Fibroblast of skin of left biceps (primary cell): ENCODE data around the gene LYAR.

Experiments used
- DNase-seq, 2 experiments: peaks; one replicate each; pipeline ENCODE4 v3.0.0-alpha.2; 2013; ENCODE audit warnings: low read depth in 2 of 2

LYAR gene, protein sequence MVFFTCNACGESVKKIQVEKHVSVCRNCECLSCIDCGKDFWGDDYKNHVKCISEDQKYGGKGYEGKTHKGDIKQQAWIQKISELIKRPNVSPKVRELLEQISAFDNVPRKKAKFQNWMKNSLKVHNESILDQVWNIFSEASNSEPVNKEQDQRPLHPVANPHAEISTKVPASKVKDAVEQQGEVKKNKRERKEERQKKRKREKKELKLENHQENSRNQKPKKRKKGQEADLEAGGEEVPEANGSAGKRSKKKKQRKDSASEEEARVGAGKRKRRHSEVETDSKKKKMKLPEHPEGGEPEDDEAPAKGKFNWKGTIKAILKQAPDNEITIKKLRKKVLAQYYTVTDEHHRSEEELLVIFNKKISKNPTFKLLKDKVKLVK

DNA sequence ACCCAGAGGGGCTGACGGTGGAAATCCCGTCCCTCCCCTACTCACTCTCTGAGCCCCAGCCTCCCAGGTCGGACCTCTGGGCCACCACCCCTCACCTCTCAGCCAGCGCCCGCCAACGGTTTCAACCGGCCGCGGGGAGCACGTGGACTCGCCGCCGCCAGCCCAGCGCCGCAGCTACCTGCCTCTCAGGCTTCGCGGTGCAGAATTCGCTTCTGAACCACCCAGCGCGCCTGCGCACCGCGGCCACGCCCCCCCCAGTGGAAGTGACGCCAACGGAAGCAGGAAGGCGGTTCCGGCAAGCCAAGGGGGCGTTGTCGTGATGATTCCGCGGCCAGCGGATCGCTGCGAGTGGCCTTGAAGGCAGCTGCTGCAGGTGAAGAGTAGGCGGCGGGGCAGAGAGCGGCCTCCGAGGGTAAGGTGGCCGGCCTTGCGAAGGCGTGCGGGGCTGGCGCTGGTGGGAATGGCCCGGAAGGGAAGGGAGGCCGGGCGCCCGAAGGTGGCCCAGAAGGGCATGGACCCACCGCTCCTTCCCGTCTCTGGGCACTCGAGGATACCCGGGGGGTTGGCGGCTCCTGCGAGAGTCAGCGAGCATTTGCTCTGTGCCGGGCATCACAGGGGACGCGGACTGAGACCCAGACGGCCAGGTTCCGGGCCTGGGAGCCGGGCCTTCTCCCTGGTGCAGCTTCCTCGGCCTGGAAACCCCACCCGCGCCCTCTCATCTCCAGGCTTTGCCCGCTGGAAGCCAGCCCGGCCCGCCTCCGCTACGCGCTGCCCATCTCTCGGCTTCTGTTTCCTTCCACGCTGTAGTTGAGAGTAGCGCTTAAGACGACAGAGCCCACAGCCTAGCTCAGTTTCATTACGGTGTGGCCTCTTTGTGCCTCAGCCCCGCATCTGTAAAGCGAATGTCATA is at the start of gene LYAR, which contains the start of gene ZBTB49:
LYAR (minus strand) TSS at position 214 of the 910 bp plus-strand sequence. CDS start 6,412 bp downstream, outside the sequence.
ZBTB49 (plus strand) TSS at position 311 of the 910 bp plus-strand sequence. CDS start 9,695 bp downstream, outside the sequence.
- DNase-seq, result peak; percentile 42 to 55

DNA sequence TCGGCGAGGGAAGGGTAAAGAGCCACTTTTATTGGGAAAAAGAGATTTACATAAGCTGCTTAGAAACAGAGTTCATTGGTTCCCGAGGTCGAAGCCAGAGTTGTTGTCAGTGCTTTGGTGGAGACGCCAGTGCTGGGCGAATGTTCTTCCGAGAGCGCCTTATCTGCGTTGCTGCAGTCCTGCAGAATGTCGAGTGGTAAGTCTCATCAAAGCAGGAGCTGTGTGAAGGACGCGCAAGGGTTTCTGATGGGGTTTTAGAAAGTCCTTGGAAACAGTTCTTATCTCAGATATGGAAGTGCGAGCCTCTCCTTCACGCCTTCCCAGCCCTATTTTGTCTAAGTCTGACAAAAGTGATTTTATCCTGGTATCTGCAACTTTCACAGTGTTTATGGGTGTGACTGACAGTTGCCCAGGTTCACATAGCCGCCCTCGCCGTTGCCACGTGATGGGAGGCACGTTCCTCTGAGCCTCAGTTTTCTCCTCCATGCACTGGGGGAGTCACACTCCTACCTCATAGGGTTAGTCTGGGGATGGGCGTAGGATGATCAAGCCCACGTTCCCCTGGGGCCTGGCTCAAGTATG is 49.6 kb upstream of the LYAR start:
- no peak for DNase-seq

DNA sequence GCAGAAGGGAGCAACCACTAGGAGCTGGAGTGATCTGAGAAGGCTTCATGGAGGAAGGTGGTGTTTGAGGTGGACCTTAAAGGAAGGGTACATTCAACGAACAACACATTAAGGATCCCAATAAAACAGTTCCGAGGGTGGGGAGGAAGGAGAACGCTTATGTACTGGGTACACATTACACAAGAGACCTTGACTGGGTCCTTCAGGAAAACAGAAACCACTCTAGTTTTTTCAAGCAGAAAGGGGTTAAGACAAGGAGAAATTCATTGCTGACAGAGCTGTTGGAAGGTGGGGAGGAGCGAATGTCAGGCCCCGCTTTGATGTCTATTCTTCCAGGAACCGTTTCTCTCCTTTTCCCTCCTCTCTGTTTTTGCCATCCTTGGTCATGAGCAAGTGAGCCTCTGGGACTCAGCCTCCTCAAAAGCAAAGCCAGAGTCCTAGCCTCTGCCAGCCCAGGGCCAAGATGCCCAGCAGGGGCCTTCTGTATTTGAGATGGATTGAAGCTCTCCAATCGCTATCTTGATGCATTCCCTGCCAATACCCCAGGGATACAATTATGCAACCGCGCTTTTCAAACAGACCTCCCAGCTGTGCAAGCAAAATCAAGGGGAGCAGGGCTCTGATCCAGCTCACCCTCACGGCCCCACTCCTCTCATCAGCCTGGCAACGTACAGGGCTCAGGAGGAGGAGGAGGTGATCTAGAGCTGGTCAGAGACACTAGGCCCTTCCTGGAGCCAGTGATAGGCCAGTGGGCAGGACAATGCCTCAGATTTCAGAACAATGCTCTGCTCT is 48.5 kb upstream of the LYAR start:
- DNase-seq, result no peak

DNA sequence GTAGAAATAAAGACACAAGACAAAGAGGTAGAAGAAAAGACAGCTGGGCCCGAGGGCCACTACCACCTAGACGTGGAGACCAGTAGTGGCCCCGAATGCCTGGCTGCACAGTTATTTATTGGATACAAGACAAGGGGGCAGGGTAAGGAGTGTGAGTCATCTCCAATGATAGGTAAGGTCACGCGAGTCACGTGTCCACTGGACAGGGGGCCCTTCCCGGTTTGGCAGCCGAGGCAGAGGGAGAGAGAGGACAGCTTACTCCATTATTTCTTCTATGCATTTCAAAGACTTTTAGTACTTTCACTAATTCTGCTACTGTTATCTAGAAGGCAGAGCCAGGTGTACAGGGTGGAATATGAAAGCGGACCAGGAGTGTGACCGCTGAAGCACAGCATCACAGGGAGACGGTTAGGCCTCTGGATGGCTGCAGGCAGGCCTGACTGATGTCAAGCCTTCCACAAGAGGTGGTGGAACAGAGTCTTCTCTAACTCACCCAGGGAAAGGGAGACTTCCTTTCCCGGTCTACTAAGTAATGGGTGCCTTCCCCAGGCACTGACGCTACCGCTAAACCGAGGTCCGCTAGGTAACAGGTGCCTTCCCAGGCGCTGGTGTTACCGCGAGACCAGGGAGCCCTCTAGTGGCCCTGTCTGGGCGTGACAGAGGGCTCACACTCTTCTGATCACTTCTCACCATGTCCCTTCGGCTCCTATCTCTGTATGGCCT is 45.0 kb upstream of the LYAR start:
- DNase-seq, result no peak

DNA sequence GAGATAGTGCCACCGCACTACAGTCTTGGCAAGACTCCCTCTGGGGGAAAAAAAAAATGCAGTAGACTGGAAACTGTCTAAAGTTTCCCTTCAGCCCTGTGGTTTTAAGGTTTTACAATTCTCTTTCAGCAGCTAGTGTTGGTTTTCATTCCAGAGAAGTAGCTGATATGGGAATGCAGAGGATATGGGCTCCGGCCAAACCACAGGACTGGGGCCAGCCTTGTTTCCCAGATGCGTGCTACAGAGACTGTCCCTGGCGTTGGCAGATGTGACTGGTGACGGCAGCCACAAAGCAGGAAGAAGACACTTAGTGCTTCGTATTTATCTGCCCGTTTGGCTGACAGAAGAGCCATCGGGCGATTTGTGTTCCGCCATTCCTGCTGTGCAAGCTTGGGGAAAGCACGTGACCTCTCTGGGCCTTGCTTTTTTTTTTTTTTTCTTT is 43.3 kb upstream of the LYAR start:
- peak; percentile 42 to 47 for DNase-seq

DNA sequence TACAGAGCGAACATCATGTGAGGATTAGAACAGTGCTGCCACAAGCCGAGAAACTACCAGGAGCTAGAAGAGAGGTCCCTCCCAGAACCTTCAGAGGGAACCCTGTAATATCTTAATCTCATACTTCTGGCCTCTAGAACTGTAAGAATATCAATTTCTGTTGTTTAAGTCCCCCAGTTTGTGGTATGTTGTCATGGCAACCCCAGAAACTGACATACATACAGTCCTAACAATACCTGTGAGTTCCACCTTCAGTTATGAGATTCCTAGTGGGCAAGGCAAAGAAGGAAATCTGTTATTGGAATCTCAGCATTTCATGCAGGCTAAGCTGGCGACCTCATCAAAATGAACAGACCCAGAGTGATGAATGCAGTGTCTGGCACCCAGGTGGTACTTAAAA is 42.6 kb upstream of the LYAR start:
- DNase-seq, result no peak

DNA sequence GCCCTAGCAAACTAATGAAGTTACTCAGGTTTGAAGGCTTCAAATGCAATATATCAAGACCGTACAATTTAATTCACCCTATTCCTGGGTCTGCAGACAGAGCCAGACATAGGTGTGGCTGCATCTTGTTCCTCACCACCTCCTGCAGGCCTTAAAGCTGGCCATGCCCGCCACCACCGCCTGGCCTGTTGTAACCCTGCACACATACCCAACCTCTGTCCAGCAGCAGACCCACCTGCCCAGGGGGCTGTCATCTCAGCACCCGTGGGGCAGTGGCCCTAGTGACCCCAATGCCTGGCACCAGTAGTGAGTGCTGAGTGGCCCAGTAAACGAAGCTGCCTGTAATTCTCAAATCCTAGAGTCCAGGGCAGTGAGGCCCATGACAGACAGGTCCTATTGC is 40.8 kb upstream of the LYAR start:
- no peak for DNase-seq

DNA sequence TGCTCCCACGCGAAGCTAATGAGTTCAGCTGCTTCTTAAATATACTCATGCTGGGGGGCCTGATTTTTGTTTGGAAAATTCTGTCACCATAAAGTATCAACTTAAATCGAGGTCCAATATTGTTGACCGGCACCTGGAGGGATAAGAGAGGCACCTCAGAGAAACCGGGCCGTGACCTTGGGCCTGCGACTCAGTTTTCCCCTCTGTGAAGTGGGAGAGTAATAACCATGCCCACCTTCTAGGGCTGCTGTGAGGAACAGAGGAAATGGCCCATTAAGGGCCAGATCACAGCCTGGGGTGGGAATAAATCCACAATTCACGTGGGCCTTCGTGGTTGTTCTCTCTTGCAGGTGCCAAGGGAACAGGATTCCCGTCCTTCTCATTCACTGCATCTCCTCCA is 39.5 kb upstream of the LYAR start:
- no peak for DNase-seq

DNA sequence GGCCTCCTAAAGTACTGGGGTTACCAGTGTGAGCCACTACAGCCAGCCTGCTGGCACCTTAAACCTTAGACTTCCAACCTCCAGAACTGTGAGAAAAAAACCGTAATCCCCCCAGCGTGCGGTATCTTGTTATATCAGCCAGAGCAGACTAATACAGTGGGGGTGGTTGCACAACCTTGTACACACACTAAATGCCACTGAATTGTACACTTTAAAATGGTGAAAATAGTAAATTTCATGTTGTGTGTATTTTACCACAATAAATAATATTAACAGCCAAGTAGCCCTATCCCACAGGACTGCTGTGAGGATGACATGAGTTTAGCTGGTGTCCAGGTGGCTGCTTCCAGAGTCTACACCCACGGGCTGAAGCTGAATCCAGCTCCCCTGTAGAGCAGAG is 38.9 kb upstream of the LYAR start:
- DNase-seq, result no peak

DNA sequence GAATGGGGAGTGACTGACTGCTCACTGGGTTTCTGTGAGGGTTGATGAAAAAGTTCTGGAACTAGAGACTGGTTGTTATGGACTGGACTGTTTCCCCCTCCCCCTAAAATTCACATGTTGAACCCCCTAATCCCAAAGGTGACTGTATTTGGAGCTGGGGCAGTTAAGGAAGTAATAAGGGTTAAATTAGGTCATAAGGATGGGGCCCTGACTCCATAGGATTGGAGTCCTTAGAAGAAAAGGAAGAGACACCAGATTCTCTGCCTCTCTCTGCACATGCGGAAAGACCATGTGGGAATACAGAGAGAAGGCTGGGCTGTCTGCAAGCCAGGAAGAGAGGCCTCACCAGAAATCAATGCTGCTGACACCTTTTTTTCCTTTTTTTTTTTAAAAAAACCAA is 38.3 kb upstream of the LYAR start:
- DNase-seq, result no peak

DNA sequence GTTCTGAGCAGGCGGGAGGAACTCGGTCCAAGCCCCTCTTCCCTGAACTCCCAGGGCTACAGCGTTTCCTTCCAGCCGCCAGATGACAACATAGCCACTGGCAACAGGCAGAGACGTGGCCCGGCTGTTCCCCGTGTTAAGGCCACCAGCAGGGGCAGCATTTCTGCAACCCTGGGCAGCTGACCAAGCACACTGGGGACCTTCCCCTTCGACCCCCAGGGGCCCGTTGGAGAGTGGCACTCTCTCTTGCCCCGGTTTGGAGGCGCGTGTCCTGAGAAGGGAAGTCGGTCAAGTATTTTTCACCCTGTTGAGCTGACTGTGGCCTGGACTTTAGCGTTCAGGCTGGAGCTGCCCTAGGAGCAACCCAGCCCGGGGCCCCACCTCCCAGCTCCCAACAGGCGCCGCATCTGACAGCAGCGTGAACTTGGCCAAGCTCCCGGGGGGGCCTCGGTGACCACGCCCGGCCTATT is 37.7 kb upstream of the LYAR start:
- DNase-seq, result no peak

DNA sequence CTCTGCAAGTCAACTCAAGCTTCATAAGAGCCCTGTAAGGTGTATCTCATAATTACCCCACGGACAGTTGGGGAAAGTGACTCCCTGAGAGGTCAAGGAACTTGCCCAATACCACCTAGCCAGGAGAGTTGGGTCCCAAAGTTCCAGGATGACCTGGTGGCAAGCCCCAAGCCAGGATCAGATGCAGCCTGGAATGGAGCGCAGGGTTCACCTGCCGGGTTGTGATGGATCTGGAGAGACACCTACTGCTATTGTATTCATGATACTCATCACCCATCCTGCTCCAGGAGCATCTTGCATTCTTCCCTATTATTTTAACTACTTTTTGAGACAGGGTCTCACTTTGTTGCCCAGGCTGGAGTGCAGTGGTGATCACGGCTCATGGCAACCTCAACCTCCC is 36.2 kb upstream of the LYAR start:
- DNase-seq, result no peak

DNA sequence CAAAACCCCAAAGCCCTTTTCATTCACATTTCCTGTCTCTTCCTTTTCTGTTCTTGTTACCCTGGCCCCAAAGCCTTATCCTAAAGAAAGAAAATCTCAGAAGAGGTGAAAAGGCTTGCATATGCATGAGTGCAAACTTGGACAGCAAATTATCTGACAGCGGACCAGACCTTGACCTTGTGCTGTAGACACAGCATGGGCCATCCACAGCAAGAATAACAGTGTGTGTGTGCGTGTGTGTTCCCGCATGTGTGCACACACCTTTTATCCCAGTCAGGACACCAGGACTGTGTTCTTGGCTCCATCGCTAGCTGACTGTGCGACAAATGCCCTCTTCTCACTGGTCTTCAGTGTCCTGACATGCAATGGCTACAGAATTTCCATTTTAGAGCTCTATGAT is 35.4 kb upstream of the LYAR start:
- DNase-seq, result no peak

DNA sequence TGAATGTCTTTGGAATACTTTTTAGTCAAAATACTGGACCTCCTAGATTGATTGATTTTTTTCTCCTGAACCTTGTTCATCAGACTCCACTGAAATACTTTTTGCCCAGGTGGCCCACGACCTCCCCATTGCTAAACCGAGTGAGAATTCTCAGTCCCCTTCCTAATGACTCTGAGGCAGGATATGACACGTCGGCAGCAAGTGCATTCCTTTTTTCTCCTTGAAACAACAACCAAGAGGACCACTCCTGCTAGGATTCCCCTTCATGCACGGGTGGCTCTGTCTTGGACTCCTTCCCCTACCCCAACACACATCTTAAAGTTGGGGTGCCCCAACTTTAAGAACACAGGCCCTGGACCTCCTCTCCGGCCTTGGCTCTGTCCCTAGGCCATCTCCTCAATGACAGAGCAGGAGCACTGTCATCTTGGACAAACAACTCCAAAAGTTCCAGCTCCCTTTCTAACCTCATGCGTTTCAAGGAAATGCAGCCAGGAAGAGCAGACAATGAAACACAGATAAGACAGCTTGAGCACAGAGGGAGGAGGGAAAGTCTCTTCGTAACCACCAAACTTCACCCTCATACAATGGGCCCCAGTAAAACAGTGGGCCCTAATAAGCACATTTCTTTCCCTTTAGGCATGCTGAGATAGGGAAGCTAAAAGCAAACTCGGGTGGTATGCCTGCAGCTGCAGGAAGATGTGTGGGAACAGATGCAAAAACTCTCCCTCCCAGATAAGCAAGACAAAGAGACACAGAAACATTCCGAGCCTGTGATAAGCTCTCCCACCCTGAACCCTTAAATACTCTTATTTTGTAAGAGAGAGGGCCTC is 34.0 kb upstream of the LYAR start:
- DNase-seq, result no peak

DNA sequence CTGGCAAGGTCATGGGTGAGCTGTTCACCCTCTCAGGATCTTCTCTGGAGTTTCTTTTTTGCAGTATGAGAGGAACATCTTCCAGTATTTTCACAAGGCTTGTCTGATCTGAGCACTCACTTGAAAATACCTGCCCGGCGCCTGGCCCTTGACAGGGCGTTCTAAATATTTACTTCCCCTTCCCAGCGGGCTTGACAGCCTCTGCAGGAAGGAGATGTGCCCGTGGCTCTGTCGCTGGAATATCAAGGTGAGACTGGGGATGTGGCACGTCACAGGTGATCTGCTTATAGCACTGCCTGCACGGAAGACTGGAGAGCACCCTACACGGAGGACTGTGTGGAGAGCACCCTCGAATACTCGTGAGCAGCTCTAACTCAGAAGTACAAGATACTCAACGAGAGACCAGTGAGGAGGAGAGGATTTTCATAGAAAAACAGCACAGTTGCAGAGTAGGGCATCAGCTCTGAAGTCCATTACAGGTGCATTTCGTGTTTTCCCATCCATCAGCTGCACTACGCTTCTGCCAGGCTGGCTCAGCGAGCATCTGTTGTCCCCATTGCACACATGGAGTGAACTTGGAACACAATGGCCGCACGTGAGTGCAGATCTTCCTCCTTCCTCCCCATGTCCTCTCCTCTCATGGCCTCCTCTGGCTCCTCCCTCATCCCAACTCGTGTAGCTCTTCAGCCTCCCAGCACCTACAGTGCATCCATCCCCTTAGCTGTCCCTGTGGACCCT is 32.2 kb upstream of the LYAR start:
- no peak for DNase-seq

DNA sequence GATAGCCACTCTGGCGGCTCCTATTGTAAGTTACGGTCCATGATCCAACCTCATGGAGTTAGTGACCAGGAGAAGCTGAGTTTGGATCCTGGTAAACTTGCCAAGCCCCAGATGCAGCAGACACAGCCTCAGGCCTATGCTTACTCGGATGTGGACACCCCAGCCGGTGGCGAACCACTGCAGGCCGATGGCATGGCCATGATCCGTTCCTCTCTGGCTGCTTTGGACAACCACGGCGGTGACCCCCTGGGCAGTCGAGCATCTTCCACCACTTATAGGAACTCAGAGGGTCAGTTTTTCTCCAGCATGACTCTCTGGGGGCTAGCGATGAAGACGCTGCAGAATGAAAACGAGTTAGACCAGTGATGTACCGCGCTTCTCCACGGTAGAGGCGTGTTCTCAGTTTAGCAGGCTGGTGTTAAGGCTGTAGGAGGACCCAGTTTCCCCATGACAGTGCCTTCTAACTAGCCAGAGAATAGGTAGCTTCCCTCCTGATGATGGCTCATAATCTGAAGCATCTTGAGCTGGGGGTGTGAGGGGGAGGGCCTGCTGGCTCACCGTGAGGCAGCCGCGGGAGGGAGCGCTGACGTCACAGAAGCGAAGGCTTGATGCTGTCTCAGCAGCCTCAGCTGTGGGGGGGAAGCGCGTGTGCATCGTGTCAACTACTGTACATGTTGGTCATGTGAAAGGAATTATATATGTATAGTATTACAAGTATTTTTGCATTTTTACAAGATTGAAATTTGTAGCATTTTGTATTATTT is 31.2 kb upstream of the LYAR start:
- DNase-seq, result no peak

DNA sequence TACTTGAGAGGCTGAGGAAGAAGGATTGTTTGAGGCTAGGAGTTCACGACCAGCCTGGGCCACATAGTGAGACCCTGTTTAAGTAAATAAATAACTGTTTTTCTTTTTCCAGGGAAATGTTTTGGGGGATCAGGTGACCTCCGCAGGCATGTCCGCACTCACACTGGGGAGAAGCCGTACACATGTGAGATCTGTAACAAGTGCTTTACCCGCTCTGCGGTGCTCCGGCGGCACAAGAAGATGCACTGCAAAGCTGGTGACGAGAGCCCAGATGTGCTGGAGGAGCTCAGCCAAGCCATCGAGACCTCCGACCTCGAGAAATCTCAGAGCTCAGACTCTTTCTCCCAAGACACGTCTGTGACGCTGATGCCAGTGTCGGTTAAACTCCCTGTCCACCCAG is 30.6 kb upstream of the LYAR start:
- DNase-seq, result no peak

DNA sequence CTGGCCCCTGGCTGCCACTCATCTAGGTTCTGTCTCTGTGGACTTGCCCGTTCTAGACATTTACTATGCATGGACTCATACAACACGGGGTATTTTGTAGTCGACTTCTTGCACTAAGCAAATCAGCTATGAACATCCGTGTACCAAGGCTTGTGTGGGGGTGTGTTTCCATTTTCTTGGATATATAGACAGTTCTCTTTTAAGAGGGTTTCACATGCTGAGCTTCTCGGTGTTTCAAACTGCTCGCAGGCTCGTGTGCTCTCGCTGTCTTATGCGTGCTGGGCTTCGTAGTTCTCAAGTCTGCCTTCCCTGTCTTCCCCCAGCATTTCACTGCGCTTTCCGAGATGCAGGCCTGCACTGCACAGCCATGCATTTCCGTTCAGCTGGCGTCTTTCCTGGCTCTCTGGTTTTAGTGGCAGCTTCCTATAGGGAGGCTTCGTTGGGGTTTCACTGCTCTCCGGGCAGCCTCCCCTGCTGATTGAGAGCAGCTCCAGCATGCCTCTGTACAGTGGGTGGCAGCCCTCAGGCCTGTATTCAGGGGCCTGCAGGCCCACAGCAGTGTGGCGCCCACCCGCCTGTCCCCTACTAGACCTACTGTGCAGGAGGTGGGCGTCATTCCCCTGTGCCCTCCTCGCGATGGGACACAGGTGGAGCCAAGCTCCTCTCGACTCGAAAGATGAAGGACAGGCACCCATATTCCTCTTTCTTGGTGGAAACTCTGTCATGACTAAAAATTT is 27.7 kb upstream of the LYAR start:
- DNase-seq, result no peak
